WTC11 (cell line): ENCODE measurements around the gene LRRC74B. TPM values are rescaled to one million over a fixed set of nuclear protein-coding genes. Genes with fewer than 3 reads are reported as not detected.
A peak's percentile ranks its signal among the peaks of the same experiment; 100 is the strongest.

ENCODE experiments used
- ARID4B ChIP-seq: sonication (generic); formaldehyde crosslinking; IDR thresholded peaks from 2 replicates; pipeline ENCODE4 v1.8.0; 2023; ENCODE audit warnings: missing genetic modification reagents, mild to moderate bottlenecking, borderline replicate concordance
- ATF2 ChIP-seq: sonication (generic); formaldehyde crosslinking; IDR thresholded peaks from 2 replicates; pipeline ENCODE4 v1.8.1; 2022; ENCODE audit warnings: low read depth, missing genetic modification reagents, borderline replicate concordance
- ATF3 ChIP-seq: sonication (generic); formaldehyde crosslinking; conservative IDR thresholded peaks from 2 replicates; pipeline ENCODE4 v1.8.1; 2022; ENCODE audit warnings: mild to moderate bottlenecking, missing genetic modification reagents
- CDX4 ChIP-seq: fragments of 250-450 bp; sonication (Bioruptor Pico); IDR thresholded peaks from 2 replicates; pipeline ENCODE4 v1.9.0; 2021; ENCODE audit warnings: moderate library complexity, mild to moderate bottlenecking, inconsistent platforms, borderline replicate concordance
- EMX1 ChIP-seq: fragments of 250-450 bp; sonication (Bioruptor Pico); IDR thresholded peaks from 2 replicates; pipeline ENCODE4 v1.8.0; 2021; ENCODE audit warnings: mild to moderate bottlenecking
- ERG ChIP-seq: fragments of 250-450 bp; sonication (Bioruptor Pico); IDR thresholded peaks from 2 replicates; pipeline ENCODE4 v1.8.0; 2021; ENCODE audit warnings: mild to moderate bottlenecking
- ESRRA ChIP-seq: sonication (generic); formaldehyde crosslinking; IDR thresholded peaks from 2 replicates; pipeline ENCODE4 v1.8.1; 2022; ENCODE audit warnings: mild to moderate bottlenecking, missing genetic modification reagents, borderline replicate concordance
- FOXJ3 ChIP-seq: sonication (generic); formaldehyde crosslinking; IDR thresholded peaks from 2 replicates; pipeline ENCODE4 v1.9.0; 2021; ENCODE audit warnings: missing genetic modification reagents, mild to moderate bottlenecking, borderline replicate concordance
- GABPB1 ChIP-seq: sonication (generic); formaldehyde crosslinking; IDR thresholded peaks from 2 replicates; pipeline ENCODE4 v1.8.1; 2023; ENCODE audit warnings: mild to moderate bottlenecking, missing genetic modification reagents
- GRHL2 ChIP-seq: fragments of 250-450 bp; sonication (Bioruptor Pico); IDR thresholded peaks from 2 replicates; pipeline ENCODE4 v1.8.0; 2022; ENCODE audit warnings: mild to moderate bottlenecking, moderate library complexity; ENCODE audit not compliant: insufficient replicate concordance, severe bottlenecking
- HMGA2 ChIP-seq: fragments of 250-450 bp; sonication (Bioruptor Pico); IDR thresholded peaks from 2 replicates; pipeline ENCODE4 v1.4.0; 2021; ENCODE audit warnings: mild to moderate bottlenecking, moderate library complexity
- IRF2 ChIP-seq: sonication (generic); formaldehyde crosslinking; IDR thresholded peaks from 2 replicates; pipeline ENCODE4 v1.8.0; 2022; ENCODE audit warnings: low read depth, missing genetic modification reagents, borderline replicate concordance
- JAZF1 ChIP-seq: fragments of 250-450 bp; sonication (Bioruptor Pico); IDR thresholded peaks from 2 replicates; pipeline ENCODE4 v1.9.0; 2021; ENCODE audit warnings: moderate library complexity, mild to moderate bottlenecking, inconsistent platforms
- JUN ChIP-seq: sonication (generic); formaldehyde crosslinking; IDR thresholded peaks from 2 replicates; pipeline ENCODE4 v1.8.0; 2023; ENCODE audit warnings: mild to moderate bottlenecking, missing genetic modification reagents
- MLX ChIP-seq: sonication (generic); formaldehyde crosslinking; IDR thresholded peaks from 2 replicates; pipeline ENCODE4 v1.8.1; 2023; ENCODE audit warnings: mild to moderate bottlenecking, missing genetic modification reagents, moderate library complexity
- MXD4 ChIP-seq: fragments of 250-450 bp; sonication (Bioruptor Pico); IDR thresholded peaks from 2 replicates; pipeline ENCODE4 v1.8.0; 2021; ENCODE audit warnings: mild to moderate bottlenecking, moderate library complexity, borderline replicate concordance
- OVOL2 ChIP-seq: fragments of 250-450 bp; sonication (Bioruptor Pico); IDR thresholded peaks from 2 replicates; pipeline ENCODE4 v1.9.0; 2021; ENCODE audit warnings: mild to moderate bottlenecking, borderline replicate concordance
- SMAD3 ChIP-seq: sonication (generic); formaldehyde crosslinking; IDR thresholded peaks from 2 replicates; pipeline ENCODE4 v1.8.0; 2022; ENCODE audit warnings: missing genetic modification reagents, mild to moderate bottlenecking, borderline replicate concordance
- SOX15 ChIP-seq: fragments of 250-450 bp; sonication (Bioruptor Pico); IDR thresholded peaks from 2 replicates; pipeline ENCODE4 v1.9.0; 2021; ENCODE audit warnings: mild to moderate bottlenecking
- SP1 ChIP-seq: sonication (generic); formaldehyde crosslinking; conservative IDR thresholded peaks from 2 replicates; pipeline ENCODE4 v1.8.1; 2022; ENCODE audit warnings: missing genetic modification reagents
- TEAD4 ChIP-seq: sonication (generic); formaldehyde crosslinking; IDR thresholded peaks from 2 replicates; pipeline ENCODE4 v1.8.0; 2022; ENCODE audit warnings: mild to moderate bottlenecking, missing genetic modification reagents
- USF1 ChIP-seq: sonication (generic); formaldehyde crosslinking; IDR thresholded peaks from 2 replicates; pipeline ENCODE4 v1.8.0; 2022; ENCODE audit warnings: mild to moderate bottlenecking, missing genetic modification reagents
- USF2 ChIP-seq: sonication (generic); formaldehyde crosslinking; IDR thresholded peaks from 2 replicates; pipeline ENCODE4 v1.8.1; 2023; ENCODE audit warnings: mild to moderate bottlenecking, missing genetic modification reagents, moderate library complexity
- ZBTB43 ChIP-seq: sonication (generic); formaldehyde crosslinking; IDR thresholded peaks from 2 replicates; pipeline ENCODE4 v1.8.1; 2023; ENCODE audit warnings: mild to moderate bottlenecking, missing genetic modification reagents
- ZNF219 ChIP-seq: sonication (generic); formaldehyde crosslinking; IDR thresholded peaks from 2 replicates; pipeline ENCODE4 v1.8.0; 2023; ENCODE audit warnings: missing genetic modification reagents, mild to moderate bottlenecking, borderline replicate concordance
- ZNF317 ChIP-seq: sonication (generic); formaldehyde crosslinking; IDR thresholded peaks from 2 replicates; pipeline ENCODE4 v1.8.1; 2023; ENCODE audit warnings: low read depth, mild to moderate bottlenecking, moderate library complexity, missing genetic modification reagents, borderline replicate concordance
- total RNA-seq: library from RNA; stranded (reverse); gene quantifications from 3 replicates; pipeline ENCODE4 v1.2.3, GENCODE V29; 2021

The LRRC74B gene
- total RNA-seq, 1 experiment from 2014 or later = not detected

- TF ChIP-seq ERG (CRISPR knock-in tag) (no peak), SMAD3 (CRISPR knock-in tag) (peak; percentile 70; the same call in 1 of the 2 replicates), TEAD4 (CRISPR knock-in tag) (no peak), FOXJ3 (CRISPR knock-in tag) (no peak; the same call in 1 of the 2 replicates), EMX1 (CRISPR knock-in tag) (no peak), ZNF219 (no peak), SOX15 (CRISPR knock-in tag) (no peak), GABPB1 (CRISPR knock-in tag) (peak; percentile 72), MXD4 (CRISPR knock-in tag) (no peak), ATF2 (CRISPR knock-in tag) (no peak), CDX4 (CRISPR knock-in tag) (no peak), JUN (CRISPR knock-in tag) (no peak; the same call in 1 of the 2 replicates), USF1 (CRISPR knock-in tag) (0 out of 2 replicates have a peak, but pooled peaks have one; percentile 15), ESRRA (no peak; the same call in 1 of the 2 replicates), ZNF317 (CRISPR knock-in tag) (no peak), ZBTB43 (peak; percentile 88; the same call in 1 of the 2 replicates), USF2 (CRISPR knock-in tag) (no peak), GRHL2 (no peak), MLX (CRISPR knock-in tag) (no peak), ARID4B (peak; percentile 81; the same call in 1 of the 2 replicates), JAZF1 (CRISPR knock-in tag) (no peak), ATF3 (CRISPR knock-in tag) (no peak), SP1 (CRISPR knock-in tag) (peak; percentile 72), IRF2 (CRISPR knock-in tag) (no peak), OVOL2 (CRISPR knock-in tag) (no peak), HMGA2 (CRISPR knock-in tag) (no peak)
Observed at GRCh38 chr22:21001601-21002325, 44.0 kb upstream of the LRRC74B start, which contains the start of gene THAP7 (continued).
